ENCODE results near the gene OAS3.

The OAS3 gene

DNA sequence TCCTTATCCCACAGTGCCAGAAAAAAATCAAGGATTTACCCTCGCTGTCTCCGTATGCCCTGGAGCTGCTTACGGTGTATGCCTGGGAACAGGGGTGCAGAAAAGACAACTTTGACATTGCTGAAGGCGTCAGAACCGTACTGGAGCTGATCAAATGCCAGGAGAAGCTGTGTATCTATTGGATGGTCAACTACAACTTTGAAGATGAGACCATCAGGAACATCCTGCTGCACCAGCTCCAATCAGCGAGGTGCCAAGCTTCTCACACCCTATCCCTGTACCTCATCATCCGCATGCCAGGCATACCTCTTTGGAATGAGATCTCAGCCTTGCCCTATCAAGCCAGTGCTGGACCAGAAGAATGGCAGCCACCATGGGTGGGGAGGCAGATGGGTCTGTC lies 59.2 kb downstream of the OAS3 start:
- no peak for DNase-seq
- in situ Hi-C loops (cut with HindIII; ENCODE audit: low pct_ligation_motif_present, low pct_unique_long_range_greater_than_20kb, low sequenced_read_pairs), result no loop called here

DNA sequence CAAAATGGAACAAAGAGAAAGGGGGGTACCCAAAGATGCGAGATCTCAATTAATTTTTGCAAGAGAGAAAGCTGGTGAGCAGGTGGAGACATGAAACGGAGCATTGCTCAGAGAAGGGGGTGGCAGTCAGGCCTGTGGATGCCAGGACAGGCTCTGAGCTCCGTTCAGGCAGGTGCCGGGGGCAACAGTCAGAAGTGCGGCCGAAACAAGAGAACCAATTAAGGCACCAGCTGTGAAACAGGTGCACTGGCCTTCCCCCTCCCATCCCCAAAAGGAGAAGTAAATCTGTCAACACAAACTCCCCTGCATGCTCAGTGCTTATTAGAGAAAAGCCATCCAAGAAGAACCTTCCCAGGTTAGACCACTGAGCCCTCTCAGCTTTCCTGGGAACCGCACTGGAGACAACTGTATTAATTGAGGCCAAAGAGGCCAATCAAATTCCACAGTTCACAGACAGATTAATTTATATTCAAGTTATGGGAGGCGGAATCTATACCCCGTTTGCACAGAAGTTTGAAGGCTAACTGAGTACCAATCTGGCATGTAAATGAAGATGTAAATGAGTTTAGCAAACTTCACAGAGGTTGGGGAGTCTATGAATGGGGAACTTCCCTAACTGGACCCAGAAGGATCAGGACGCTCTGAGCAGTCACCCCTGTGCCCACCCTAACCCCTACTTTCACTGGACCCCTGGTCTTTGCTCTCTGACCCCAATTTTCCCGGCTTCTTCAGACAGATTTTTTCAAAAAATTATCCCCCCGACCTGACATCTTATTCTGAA lies 60.9 kb downstream of the OAS3 start:
- in situ Hi-C loops (cut with HindIII; ENCODE audit: low pct_ligation_motif_present, low pct_unique_long_range_greater_than_20kb, low sequenced_read_pairs), result no loop called here
- DNase-seq, result no peak

DNA sequence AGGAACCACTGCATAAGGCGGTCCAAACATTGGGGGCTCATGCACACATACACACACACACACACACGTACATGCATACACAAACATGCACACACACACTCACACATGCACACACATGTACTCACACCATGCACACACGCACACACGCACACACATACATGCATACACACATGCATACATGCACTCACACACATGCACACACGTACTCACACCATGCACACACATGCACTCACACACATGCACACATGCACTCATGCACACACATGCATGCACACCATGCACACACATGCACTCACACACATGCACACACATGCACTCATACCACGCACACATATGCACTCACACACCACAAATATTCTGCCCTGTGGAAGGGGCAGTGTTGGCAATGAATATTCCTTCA lies 62.2 kb downstream of the OAS3 start:
- no peak for DNase-seq
- in situ Hi-C loops (cut with HindIII; ENCODE audit: low pct_ligation_motif_present, low pct_unique_long_range_greater_than_20kb, low sequenced_read_pairs), result no loop called here

DNA sequence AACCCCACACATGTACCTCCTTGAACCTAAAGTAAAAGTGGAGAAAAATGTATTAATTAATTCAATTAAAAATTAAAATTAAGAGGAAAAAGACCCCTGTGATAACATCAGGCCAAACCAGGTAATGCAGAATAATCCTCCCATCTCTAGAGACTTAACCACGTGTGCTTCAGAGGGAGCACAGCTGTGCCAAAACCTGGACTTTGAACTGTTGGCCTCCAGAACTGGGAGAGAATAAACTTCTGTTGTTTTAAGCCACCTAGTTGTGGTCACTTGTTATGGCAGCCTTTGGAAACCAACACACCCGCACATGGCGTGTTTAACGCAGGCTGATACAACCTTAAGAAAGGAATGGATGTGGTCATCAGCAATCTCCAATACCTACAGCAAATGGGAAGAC lies 63.9 kb downstream of the OAS3 start:
- in situ Hi-C loops (cut with HindIII; ENCODE audit: low pct_ligation_motif_present, low pct_unique_long_range_greater_than_20kb, low sequenced_read_pairs), result no loop called here
- DNase-seq, result no peak

DNA sequence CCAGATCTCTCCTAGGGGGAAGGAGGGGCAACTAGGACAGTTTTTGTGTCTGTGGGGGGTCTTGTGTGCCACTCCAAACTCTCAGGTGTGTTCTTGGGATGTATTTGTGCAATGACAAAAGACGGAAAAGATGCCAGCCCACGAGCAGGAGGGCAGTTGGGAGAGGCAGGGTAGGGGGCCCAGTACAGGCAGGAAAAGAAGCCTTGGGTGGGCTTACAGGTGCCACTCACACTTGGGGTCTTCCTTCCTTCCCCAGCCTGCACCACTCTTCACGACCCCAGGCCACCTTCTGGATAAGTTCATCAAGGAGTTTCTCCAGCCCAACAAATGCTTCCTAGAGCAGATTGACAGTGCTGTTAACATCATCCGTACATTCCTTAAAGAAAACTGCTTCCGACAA lies 64.4 kb downstream of the OAS3 start:
- in situ Hi-C loops (cut with HindIII; ENCODE audit: low pct_ligation_motif_present, low pct_unique_long_range_greater_than_20kb, low sequenced_read_pairs), result no loop called here
- no peak for DNase-seq

DNA sequence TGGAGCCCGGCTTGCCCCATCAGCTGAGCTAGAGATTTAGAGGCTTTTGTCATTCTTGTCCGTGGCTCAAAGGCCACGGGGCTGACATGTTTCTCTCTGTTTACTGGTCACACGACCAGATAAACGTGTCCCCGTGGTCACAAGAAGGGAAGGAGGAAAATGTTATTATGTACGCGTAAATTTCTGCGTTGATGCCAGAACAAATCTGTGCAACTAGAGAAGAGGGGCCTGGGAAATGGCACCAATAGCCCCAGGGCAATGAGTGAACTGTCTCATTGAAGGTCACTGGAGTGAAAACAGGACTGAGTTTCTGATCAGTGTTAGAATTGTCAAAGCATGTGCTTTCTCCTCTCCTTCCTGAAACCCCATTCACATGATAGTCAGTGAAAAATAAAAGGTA lies 65.4 kb downstream of the OAS3 start:
- in situ Hi-C loops (cut with HindIII; ENCODE audit: low pct_ligation_motif_present, low pct_unique_long_range_greater_than_20kb, low sequenced_read_pairs), result no loop called here
- no peak for DNase-seq

DNA sequence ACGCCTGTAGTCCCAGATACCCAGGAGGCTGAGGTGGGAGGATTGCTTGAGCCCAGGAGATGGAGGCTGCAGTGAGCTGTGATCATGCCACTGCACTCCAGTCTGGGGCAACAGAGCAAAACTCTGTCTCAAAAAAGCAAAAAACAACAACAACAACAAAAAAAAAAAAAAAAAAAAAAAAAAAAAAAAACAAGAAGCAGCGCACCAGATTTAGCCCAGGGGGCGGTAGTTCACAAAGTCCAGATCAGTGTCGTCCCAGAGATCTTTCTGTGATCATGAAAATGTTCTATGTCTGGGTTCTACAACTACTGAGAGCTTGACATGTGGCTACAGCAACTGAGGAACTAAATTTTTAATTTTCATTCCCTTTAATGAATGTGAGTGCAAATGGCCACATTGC lies 67.5 kb downstream of the OAS3 start:
- in situ Hi-C loops (cut with HindIII; ENCODE audit: low pct_ligation_motif_present, low pct_unique_long_range_greater_than_20kb, low sequenced_read_pairs), result no loop called here
- peak; percentile 62 for DNase-seq

DNA sequence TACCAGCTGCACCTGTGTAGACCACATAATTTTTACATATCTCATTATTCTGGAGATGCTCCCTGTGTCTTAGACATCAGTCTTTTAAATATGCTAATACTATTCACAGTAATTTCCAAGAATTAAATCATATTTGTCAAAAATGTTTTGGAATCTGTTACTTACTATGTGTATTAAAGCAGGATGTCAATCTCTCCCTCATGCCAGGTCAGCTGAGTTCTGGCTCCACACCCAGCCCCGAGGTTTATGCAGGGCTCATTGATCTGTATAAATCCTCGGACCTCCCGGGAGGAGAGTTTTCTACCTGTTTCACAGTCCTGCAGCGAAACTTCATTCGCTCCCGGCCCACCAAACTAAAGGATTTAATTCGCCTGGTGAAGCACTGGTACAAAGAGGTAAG lies 67.9 kb downstream of the OAS3 start:
- in situ Hi-C loops (cut with HindIII; ENCODE audit: low pct_ligation_motif_present, low pct_unique_long_range_greater_than_20kb, low sequenced_read_pairs), result no loop called here
- no peak for DNase-seq

DNA sequence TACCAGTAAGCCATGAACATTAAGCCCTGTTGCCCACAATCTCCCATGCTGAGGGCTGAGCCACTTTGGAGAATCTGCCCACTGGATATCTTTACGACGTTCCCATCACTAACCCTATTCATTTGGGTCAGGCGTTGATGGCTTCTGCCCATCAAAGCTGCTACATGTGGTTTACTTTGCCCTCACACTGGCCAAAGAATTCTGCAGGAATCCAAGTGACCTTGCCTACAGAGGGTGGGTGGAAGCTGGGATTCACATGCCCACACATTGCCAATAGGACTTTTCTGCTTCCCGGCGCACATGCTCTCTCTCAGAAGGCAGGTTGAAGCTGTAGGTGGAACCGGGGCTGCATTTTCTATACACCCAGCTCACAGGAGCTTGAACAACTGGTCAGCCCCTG lies 68.4 kb downstream of the OAS3 start:
- DNase-seq, result peak; percentile 35
- in situ Hi-C loops (cut with HindIII; ENCODE audit: low pct_ligation_motif_present, low pct_unique_long_range_greater_than_20kb, low sequenced_read_pairs), result no loop called here

DNA sequence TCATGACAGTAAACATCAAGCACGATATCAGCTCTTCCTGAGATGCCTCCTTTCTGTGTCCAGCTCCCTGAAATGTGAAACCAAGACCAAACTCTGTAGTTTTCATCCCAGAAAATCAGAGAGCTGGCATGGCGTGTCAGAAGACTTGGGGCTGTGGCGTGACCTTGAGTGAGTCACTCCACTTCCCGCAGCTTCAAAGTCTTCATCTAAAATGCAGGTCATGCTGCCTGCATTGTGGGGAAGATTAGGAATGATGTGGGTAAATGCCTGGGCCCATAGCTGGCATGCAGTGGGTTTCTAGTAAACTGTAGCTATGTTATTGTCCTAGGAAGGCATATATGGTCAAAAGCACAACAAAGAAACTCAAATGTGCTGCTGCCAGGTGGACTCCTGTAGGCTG lies 68.9 kb downstream of the OAS3 start:
- DNase-seq, result peak; percentile 93
- in situ Hi-C loops (cut with HindIII; ENCODE audit: low pct_ligation_motif_present, low pct_unique_long_range_greater_than_20kb, low sequenced_read_pairs), result no loop called here

DNA sequence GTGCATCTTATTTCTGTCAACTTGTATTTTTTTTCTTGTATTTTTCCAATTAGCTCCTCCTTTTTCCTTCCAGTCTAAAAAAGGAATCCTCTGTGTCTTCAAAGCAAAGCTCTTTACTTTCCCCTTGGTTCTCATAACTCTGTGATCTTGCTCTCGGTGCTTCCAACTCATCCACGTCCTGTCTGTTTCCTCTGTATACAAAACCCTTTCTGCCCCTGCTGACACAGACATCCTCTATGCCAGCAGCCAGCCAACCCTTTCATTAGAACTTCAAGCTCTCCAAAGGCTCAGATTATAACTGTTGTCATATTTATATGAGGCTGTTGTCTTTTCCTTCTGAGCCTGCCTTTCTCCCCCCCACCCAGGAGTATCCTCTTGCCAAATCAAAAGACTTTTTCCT lies 72.4 kb downstream of the OAS3 start:
- DNase-seq, result no peak
- in situ Hi-C loops (cut with HindIII; ENCODE audit: low pct_ligation_motif_present, low pct_unique_long_range_greater_than_20kb, low sequenced_read_pairs), result no loop called here

DNA sequence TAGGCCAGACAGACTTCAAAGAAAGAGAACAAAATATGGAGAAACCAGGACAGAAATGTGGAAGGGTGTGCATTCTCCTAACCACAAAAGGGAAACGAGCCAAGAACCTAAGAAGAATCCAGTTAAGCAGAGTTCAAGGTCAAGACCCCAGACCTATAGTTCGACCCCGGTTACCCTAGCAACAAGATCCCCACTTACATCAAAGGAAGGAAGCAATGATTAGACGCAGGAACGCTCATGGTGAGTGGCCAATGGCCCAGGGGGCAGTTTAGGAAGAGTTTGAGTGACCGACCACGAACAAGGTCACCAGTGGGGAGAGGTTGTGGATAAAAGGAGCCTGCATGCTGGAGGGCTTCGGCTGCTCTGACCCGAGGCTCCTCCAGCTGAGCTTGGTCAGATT lies 76.3 kb downstream of the OAS3 start:
- in situ Hi-C loops (cut with HindIII; ENCODE audit: low pct_ligation_motif_present, low pct_unique_long_range_greater_than_20kb, low sequenced_read_pairs), result no loop called here
- no peak for DNase-seq

DNA sequence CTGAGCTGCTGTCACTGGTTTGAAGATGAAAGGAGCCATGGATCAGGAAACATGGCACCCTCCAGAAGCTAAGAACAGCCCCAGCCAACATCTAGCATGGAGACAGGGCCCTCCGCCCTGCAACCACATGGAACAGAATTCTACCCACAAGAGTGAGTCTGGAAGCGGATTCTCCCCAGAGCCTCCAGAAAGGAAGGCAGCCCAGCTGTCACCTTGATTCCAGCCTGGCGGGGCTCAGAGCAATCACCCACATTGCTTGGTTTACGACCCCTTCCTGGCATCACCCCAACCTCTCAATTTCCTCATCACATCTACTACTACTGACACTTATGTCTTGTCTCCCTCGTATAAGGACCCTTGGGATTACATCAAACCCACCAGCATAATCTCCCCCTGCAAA lies 78.5 kb downstream of the OAS3 start:
- DNase-seq, result no peak
- in situ Hi-C loops (cut with HindIII; ENCODE audit: low pct_ligation_motif_present, low pct_unique_long_range_greater_than_20kb, low sequenced_read_pairs), result no loop called here

DNA sequence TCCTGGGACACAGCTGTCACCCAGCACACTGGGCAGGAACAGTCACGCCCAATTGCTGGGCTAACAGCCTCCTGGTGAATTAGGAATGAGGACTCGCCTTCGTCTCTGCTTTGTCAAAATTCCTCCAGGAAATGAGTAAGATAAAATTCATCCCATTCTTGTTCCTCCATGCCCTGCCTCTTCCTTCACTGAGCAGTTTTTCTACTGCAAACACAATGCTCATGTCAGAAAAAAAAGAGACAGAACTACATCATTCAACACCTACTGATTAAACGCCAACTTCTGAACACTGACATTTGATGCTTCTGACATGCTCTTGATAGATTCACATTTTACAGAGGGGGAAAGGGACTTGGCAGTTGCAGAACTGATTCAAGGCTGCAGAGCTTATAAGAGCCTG lies 80.8 kb downstream of the OAS3 start:
- in situ Hi-C loops (cut with HindIII; ENCODE audit: low pct_ligation_motif_present, low pct_unique_long_range_greater_than_20kb, low sequenced_read_pairs), result no loop called here
- no peak for DNase-seq

DNA sequence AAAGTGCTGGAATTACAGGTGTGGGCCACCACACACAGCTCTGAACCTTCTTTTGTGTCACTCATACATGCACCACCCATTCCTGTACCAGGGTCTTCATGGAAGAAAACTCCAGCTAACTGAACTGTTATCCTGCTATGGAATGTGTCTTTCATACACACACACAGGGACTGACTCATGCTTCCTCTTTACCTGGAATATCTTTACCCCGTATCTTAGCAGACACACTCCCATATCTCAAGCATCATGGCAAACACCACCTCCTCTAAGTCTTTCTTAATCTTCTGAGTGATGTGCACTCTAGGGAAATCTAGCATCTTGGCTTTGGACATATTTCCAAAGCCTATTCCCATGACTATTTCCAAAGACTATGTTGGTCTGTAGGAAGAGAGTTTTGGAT lies 83.2 kb downstream of the OAS3 start:
- DNase-seq, result no peak
- in situ Hi-C loops (cut with HindIII; ENCODE audit: low pct_ligation_motif_present, low pct_unique_long_range_greater_than_20kb, low sequenced_read_pairs), result no loop called here
